NCI-H1930 (cell line): ENCODE results near the gene CCDC183.
"Not testable (repeated sequence)": the region's sequence is repeated elsewhere in the genome, so short reads cannot be mapped to it uniquely, and the experiment has no call there.

Experiments
- DNase-seq, 2 experiments: peaks; one replicate each; lab custom pipeline; 2025; lab: John Stamatoyannopoulos, UW

The CCDC183 gene

DNA sequence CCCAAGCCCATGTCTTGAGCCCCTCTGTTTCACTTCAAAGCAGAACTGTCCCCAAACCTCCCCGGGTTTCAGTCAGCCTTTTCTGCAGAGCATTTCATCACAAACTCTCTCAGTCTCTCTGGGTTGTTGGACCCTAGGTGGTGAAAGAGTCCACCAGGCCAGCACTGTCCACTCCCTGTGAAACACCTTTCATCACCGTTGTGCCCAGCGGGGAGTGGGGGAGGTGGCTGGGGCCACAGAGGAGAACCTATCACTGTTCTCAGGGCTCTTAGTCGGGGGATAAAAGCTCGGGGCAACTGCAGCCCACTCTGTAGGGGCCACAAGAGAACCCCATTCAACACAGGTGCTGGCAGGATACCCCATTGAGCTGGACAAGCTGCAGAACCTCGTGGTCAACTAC is 6.2 kb downstream of the CCDC183 start:
- DNase-seq: no peak

DNA sequence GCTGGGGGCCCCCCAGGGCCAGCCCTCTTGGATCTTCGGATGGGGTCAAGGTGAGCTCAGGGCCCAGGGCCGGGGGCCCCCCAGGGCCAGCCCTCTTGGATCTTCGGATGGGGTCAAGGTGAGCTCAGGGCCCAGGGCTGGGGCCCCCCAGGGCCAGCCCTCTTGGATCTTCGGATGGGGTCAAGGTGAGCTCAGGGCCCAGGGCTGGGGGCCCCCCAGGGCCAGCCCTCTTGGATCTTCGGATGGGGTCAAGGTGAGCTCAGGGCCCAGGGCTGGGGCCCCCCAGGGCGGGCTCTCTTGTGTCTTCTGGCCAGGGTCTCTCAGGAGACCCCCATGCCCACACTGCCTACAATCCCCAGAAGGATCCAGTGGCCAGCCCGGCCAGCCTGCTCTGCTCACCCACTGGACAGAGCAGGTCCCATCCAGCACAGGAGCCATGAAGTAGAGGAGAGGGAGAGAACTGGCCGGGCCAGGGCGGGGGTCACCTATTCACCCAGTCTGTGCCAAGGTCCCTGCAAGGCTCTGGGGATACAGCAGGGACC is 6.9 kb downstream of the CCDC183 start:
- not testable (repeated sequence) for DNase-seq

DNA sequence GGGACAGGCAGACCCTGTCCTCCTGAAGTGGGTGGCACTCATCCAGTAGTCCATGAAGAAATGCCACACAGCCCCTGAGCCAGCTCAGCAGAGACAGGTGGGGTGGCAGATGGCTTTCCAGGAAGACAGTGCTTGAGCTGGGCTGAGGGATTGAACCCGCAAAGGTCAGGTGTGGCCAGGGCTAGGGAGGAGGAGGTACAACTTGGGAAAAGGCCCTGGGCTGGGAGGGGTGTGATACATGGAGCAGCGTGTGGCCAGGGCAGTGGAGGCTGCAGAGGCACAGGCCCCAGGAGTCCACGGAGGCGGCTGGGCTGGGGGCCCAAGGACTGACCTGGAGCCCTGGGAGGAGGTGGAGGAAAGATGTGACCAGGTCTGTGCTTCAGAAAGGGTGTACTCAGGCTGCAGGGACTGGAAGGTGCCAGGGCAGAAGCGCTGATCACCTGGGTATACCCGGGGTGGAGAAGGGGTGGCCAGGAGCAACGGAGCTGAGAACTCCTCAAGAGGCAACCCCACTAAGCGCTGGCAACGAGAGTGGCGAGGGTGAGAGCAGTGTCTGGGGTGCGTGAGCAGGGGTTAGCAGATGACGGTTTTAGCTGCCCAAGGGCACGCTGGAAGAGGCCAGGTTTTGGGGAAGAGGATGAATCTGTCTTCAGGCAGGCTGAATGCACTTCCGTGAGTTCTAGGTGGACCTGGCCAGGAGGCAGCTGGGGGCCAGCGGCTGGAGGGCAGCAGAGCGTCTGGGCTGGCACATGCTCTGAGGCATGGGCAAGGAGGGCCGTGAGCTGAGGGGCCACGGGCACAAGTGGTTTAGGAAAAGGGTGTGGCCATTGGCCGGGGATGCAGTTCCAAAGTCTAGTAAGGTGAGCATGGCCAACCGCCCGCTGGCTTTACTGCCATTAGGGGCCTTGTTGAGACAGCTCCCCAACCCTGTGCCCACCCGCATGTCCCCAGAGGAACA is 7.7 kb downstream of the CCDC183 start:
- DNase-seq: no peak

DNA sequence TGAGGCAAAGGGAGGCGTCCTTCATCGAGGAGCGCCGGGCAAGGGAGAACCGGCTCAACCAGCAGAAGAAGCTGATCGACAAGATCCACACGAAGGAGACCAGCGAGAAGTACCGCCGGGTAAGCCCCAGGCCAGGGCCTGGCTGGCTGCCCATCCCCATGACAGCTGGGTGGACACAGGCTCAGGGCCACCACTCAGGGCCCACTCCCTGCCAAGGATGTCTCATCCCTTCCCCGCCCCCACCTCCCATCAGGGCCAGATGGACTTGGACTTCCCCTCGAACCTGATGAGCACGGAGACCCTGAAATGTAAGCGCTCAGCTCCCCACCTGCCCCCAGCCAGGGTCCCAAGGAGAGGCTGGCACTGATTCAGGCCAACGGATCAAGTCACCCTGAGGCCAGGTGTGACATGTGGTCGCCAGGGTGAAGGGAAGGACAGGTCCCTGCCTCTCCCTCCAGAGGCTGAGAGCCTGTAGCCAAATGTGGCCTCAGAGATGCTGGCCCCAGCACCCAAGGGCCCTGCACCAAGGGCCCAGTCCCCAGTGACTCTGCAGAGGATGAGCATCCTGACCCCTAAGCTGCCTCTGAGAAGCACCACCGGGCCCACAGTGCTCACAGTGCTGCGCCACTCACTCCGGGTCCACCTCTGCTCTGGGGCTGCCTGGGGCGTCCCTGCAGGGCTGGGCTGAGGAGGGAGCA is 8.5 kb downstream of the CCDC183 start:
- no peak for DNase-seq

DNA sequence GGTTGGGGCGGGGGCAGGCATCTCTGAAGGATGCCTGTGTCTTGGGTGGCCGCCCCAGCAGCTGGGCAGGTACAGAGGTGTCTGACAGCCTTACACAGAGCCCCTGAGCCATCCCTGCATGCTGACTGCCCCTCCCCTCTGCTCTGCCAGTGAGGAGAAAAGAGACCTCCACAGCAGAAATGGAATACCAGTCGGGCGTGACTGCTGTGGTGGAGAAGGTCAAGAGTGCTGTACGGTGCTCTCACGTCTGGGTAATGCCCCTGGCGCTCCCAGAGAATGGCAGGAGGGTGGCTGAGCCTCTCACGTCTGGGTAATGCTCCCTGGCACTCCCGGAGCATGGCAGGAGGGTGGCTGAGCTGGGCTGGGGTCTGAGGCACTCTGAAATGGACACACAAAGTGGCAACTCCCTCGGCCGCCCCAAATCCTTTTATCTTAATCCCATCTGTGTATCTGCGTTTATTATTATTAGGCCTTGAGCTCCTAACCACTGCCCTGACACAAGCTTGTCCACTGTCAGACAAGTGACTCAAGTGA is 9.1 kb downstream of the CCDC183 start:
- DNase-seq: no peak

DNA sequence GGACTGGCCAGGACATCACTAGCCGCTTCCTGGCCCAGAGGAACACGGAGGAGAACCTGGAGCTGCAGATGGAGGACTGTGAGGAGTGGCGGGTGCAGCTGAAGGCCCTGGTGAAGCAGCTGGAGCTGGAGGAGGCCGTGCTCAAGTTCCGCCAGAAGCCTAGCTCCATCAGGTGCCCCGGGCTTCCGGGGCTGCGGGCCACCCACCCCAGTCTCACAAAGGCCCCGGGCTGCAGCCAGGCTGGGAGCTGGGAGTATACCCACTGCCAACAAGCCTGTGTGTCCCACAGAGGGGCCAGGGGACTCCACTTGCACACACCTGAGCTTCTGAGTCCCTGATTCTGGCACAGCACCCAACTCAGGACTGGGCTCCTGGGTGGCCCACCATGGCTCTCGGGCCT is 9.9 kb downstream of the CCDC183 start:
- no peak for DNase-seq

DNA sequence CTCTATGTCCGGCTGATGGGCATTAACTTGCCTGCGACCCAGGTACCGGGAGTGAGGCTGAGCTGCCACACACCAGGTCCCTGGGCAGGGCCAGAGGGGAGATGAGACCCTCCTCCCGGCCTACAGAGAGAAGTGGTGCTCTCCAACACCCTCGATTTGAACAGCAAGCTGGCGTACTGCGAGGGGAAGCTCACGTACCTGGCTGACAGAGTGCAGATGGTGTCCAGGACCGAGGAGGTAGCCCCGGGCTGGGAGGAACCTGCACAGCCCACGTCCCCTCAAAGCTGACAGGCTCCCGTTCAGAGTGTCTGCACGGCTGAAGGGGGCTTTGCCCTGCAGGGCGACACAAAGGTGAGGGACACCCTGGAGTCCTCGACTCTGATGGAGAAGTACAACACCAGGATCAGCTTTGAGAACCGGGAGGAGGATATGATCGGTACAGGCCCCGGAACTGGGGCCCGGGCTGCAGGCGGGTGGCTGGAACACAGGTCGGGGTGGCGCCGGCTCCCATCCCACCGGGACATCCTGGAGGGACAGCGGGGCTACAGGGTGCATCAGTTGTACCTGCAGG is 10.6 kb downstream of the CCDC183 start:
- DNase-seq: no peak

DNA sequence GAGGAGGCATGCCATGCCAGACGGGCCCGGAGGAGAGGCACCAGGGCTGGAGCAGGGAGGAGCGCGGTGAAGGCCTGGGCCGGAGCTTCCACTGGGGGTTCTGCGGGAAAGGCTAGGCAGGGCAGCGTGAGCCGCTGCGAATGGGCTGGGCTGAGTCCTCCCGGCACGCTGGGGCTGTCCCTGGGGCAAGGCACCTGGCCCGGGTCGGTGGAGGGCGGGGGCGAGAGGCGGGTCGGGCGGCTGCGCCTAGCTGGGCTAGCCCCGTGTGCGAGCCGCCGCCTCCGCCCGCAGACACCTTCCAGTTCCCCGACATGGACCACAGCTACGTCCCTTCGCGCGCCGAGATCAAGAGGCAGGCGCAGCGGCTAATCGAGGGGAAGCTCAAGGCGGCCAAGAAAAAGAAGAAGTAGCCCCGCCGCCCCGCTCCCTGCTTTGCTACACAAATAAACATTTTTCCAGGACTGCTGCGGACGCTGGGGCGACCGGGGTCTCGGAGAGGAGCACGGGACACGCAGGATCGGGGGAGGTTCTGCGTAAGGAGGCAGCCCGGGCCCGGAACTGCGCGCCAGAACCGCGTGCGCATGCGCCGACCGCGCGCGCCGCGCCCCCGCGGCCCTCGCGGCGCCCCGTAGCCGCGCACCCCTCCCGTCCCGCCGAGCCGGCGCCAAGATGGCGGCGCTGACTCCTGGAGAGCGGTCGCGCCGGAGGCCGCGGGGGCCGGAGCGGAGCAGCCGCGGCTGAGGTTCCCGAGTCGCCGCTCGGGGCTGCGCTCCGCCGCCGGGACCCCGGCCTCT is 11.3 kb downstream of the CCDC183 start, which contains the start of gene RABL6:
RABL6 (plus strand) TSS at position 668 of the 794 bp plus-strand sequence. CDS start 249 bp downstream, outside the sequence.
- peak; percentile 54 to 81 for DNase-seq

DNA sequence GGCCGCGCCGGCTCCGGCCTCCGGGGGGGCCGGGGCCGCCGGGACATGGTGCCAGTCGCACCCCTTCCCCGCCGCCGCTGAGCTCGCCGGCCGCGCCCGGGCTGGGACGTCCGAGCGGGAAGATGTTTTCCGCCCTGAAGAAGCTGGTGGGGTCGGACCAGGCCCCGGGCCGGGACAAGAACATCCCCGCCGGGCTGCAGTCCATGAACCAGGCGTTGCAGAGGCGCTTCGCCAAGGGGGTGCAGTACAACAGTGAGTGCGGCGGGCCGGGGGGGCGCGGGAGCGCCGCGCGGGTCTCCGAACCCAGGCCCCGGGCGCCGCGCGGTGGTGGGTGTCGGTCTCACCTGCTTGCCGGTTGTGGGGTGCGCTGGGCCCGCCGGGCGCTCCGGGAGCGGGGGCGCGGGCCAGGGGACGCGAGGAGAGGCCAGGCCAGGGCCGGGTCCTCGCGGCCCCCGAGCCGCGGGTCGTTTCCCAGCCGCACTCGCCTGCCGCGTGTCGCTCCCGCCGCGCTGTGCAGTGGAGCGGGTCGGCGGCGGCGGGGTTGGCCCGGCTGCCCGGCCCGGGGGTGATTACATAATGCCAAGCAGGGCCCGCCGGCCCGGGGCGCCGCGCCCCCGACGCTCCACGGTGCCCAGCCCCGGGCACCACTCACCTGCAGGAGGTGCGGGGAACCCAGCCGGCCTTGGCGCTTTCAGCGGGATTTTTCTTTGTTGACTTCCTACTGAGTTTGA is 12.1 kb downstream of the CCDC183 start:
- no peak for DNase-seq

DNA sequence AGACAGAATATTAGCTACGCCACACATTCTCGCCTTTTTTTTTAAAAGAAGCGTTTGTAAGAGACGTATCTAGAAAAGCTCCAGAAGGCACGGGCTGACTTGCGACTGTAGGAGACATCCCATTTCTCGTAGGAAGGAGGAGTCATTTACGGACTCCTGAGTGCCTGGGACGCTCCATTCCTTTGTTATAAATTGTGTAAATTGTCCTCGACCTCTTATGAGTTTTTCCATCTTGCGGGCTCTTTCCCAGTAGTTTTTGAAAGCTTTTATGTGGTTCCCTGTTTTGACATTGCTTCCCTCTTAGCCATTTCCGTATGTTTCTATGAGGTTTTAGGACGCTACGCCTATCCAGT is 12.6 kb downstream of the CCDC183 start:
- no peak for DNase-seq

DNA sequence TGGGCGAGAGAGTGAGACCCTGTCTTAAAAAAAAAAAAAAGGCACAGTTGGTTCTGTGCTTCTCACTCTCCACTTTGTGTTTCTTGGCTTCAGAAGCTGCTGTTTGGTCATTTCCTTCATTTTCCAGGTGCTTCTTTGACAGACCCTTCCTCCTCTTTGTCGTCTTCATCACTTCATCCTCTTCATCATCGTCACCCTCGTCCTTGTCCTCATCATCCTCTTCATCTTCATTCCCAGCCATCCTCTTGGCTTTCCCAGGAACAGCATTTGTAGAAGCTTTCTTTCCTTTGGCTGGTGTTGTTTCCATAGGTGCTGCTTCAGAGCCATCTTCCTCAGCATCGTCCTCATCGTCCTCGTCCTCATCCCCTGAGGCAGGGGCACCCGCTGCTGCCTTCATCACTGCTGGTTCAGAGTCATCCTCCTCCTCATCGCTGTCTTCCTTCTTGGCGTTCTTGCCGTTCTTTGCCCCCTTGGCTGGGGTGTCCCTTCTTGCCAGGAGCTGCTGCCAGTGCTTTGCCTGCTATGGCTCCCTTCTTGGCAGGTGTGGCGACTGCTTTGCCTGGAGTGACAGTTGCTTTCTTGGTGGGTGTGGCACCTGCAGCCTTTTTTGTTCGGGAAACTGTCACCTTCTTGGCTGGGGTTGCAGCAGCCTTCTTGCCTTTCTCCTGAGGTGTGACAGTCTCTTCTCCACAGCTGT is 18.7 kb downstream of the CCDC183 start:
- no peak for DNase-seq

DNA sequence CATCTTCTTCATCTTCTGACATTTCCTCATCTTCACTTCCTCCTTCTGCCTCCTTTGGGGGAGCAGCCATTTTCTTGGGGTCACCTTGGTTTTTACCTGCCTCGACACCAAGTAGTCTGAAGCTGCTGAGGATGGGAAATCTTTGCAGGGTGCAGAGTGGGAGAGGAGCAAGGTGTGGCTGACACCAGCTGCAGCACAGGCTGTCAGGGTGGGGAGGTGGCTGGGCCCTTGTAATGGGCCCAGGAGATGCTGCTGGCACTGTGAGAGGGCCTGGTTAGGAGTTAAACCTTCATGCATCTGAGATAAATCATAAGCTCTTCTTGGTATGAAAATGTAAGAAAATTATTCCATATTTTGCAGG is 19.3 kb downstream of the CCDC183 start:
- no peak for DNase-seq

DNA sequence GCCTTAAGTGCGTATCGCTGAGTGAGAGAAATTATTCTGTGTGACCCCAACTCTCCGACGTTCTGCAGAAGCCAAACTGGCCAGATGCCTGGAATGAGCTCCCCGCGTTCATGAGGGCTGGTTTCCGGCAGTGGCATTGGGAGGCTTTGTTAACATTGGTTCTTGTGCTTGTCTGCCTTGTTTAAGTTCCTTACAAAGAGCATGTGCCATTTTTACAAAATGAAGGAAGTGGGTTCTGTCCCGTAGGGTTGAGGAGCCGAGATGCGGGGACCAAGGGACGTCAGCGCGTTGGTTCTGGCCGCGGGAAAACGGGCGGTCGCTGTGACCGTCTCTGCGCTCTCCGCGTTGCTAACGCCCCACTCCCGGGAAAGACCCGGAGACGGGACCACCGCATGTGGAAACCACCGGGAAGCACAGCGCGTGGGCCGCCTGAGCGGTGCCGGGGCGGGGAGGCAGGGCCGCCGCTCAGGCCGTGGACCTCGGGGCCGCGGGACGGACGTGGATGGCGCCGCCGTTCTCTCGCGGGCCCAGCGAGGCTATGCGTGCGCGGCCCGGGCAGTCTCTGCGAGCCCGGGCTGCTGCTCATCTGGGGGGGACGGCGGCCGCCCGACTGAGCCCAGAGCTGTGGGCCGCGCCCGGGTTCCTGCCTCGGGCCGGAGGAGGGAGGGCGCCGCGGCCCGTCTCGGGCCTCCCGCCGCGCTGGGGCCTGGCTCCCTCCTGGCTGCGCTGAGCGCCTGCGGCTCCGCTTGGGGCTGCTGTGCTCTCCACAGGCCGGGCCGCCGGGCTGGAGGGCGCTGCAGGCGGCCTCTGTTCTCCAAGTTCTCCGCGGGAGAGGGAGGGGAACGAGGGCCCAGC is 25.1 kb downstream of the CCDC183 start:
- DNase-seq: no peak

DNA sequence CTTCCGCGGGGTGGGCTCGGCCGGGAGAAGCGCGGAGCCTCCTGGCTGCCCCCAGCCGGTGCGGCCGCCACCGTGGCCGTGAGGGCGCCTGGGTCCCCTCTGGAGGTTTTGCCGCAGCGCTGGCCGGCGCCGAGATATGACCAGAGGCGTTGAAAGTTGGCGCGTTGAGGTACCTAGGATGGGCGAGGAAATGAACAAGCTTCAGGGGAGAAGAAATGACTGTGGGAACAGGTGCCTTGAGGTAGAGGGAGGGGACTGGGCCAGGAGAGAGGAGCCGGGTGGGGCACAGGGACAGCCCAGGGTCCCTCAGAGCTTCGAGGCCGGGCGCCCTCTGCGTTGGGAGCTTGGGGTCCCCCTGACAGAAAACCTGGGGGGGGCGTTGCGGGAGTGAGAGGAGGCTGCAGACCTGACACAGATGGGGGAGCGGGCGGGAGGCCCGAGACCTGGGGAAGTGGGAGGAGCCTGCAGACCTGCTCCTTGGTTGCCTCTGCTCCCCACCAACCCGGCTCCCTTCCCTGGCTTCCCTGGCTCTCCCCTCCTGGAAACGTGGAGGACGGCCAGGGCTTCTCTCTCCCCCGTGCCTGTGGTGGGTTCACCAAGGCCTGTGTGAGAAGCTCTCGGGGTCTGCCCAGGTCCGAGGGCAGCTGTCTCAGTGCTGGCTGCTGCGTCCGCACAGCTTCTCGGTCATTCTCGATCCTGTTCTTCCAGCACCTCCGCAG is 25.8 kb downstream of the CCDC183 start:
- no peak for DNase-seq

DNA sequence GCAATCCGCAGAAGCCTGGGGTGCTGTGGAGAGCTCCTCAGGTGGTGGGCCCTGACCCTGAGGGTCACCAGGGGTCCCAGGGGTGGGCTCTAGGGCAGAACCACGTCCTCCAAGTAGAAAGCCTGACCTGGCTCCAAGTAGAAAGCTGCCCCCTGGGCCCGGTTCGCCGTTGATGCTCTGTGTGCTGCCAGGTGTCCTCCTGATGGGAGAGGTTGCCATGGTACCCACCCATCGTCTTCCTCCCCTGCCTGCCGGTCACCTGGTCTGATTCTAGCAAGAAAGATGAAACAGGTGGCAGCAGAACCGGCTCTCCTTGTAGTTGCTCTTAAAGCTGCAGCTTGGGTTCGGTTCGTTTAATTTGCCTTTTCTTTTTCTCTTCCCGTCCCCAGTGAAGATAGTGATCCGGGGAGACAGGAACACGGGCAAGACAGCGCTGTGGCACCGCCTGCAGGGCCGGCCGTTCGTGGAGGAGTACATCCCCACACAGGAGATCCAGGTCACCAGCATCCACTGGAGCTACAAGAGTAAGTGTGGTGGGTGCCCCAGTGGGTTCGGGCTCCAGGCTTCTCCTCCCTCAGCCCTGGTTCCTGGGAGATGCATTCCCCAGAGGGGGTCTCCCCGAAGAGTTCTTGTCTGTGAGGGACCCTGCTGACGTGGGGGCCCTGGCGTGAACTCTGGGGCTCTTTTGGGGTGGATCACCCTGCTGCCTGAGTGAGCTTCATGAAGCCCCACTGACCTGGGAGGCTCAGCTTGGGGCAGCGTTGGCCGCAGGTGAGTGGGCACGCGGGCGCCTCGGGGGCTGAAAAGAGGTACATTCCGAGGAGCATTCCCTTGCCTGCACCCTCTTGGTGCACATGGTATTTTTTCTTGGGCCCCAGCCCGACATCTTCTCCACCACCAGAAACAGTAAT is 27.3 kb downstream of the CCDC183 start:
- DNase-seq: no peak

DNA sequence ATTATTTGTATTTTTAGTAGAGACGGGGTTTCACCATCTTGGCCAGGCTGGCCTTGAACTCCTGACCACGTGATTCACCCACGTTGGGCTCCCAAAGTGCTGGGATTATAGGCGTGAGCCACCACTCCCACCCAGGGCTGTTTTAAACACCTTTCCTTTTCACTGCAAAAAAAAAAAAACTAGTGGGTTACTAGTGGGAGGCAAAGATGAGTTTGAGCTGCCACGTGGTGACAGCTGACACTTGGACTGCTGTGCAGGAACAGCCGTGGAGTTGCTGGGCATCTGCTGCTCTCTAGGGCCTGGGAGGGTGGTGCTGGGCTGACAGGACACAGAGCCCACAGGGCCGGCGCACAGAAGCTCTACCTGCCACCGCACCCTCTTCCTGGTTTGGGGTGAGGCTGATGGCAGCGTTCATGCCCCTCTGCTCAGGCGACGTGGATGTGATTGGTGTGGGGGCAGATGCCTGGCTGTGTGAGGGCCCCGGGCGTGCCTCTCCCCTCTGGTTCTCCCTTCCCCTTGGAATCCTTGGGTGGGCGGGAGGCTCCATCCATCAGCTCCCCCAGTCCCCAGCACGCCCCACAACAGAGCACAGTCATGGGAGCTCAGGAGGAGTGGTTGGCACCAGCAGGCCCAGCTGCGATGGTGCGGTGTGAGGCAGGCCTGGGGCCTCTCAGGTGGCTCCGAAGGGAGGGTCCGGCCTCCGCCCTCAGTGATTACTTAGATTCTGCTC is 28.5 kb downstream of the CCDC183 start:
- DNase-seq: no peak
